ENCODE data around the gene CDH22.

Gene CDH22

GRCh38 chr20:46285740-46286139, 22.6 kb downstream of the CDH22 start:
- Histone ChIP-seq H3K9me3 (ENCODE audit: insufficient read depth, low read length, severe bottlenecking) (no peaks in the 10 kb centered on the region), H3K79me2 (ENCODE audit: insufficient read depth, low read length) (no peaks in the 10 kb centered on the region), H4K20me1 (ENCODE audit: insufficient read depth, low read length) (0 out of 2 replicates have a peak, but pooled peaks cover 7% of the 10 kb centered on the region), H3K4me1 (ENCODE audit: insufficient read depth, low read length) (no peaks in the 10 kb centered on the region), H2AFZ (ENCODE audit: low read depth, low read length) (no peak overlapping the region), H3K36me3 (ENCODE audit: insufficient read depth, low read length) (no peaks in the 10 kb centered on the region), H3K27ac (ENCODE audit: low read length) (no peak overlapping the region), H3K4me3 (ENCODE audit: low read depth in 1 of 2, low read length in 2 of 2) (no peak overlapping the region), H3K4me2 (ENCODE audit: insufficient read depth, low read length) (no peak overlapping the region), H3K9ac (ENCODE audit: low read depth, low read length) (no peak overlapping the region), H3K27me3 (ENCODE audit: insufficient read depth, low read length, poor library complexity) (peaks cover 23% of the 10 kb centered on the region)
- no peak for ATAC-seq (ENCODE audit: insufficient read depth, low read depth)
- DNase-seq = no peak
- TF ChIP-seq EZH2 (IDR thresholded peaks at IDR 0.05; ENCODE audit: borderline replicate concordance, low read depth, low read length, severe bottlenecking) (no peak), CTCF (IDR thresholded peaks at IDR 0.05; ENCODE audit: borderline replicate concordance, extremely low read depth, low read length, poor library complexity, severe bottlenecking) (no peak)

DNA sequence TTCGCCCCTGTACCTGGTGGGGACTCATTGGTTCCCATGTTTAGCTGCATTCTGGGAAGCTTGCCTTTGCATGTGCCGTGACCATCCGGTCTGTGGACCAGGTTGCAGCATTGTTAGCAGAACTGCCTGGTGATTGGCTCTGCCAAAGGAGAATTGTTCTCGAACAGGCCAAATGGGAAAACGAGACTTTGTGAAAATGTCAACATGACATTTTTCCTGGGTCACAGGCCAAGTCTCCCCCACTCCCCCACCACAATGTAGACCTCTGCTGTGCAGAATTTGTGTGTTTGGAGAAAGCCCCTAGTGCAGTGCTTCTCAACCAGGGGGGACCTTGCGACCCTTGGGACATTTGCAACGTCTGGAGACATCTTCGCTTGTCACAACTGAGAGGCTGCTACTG, 23.2 kb downstream of the CDH22 start:
- Histone ChIP-seq H3K27me3 (ENCODE audit: insufficient read depth, low read length, poor library complexity) (peaks cover 23% of the 10 kb centered on the region), H4K20me1 (ENCODE audit: insufficient read depth, low read length) (0 out of 2 replicates have a peak, but pooled peaks cover 7% of the 10 kb centered on the region)
- TF ChIP-seq CTCF (IDR thresholded peaks at IDR 0.05; ENCODE audit: borderline replicate concordance, extremely low read depth, low read length, poor library complexity, severe bottlenecking) (no peak), EZH2 (IDR thresholded peaks at IDR 0.05; ENCODE audit: borderline replicate concordance, low read depth, low read length, severe bottlenecking) (no peak)

DNA sequence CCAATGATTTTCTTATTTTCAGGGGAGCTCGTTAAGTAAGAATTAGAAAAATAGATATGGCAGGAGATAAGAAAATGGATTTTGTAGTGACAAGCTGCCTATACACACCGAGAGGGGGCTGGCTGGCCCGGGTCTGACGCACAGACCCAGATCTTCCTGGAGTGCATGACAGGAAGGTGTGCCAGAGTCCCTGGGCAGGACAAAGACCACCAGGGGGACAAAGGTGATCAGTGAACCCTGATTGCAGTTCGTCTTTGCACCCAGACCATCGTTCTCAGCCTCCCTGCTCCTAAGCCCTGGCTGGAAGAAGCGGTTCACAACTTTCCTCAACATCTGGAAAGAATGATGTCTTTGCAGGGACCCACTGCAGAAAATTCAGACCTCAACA, 24.3 kb downstream of the CDH22 start:
- H2AFZ ChIP-seq (ENCODE audit: low read depth, low read length) = no peak overlapping the region
- no peaks in the 10 kb centered on the region for H3K36me3 ChIP-seq (ENCODE audit: insufficient read depth, low read length)
- 0 out of 2 replicates have a peak, but pooled peaks cover 7% of the 10 kb centered on the region for H4K20me1 ChIP-seq (ENCODE audit: insufficient read depth, low read length)
- H3K9me3 ChIP-seq (ENCODE audit: insufficient read depth, low read length, severe bottlenecking) = no peaks in the 10 kb centered on the region
- no peaks in the 10 kb centered on the region for H3K4me1 ChIP-seq (ENCODE audit: insufficient read depth, low read length)
- peaks cover 23% of the 10 kb centered on the region for H3K27me3 ChIP-seq (ENCODE audit: insufficient read depth, low read length, poor library complexity)
- no peak overlapping the region for H3K4me3 ChIP-seq (ENCODE audit: low read depth in 1 of 2, low read length in 2 of 2)
- H3K27ac ChIP-seq (ENCODE audit: low read length) = no peak overlapping the region
- no peak overlapping the region for H3K4me2 ChIP-seq (ENCODE audit: insufficient read depth, low read length)
- no peak overlapping the region for H3K9ac ChIP-seq (ENCODE audit: low read depth, low read length)
- TF ChIP-seq CTCF (IDR thresholded peaks at IDR 0.05; ENCODE audit: borderline replicate concordance, extremely low read depth, low read length, poor library complexity, severe bottlenecking) = no peak
- no peak for TF ChIP-seq EZH2 (IDR thresholded peaks at IDR 0.05; ENCODE audit: borderline replicate concordance, low read depth, low read length, severe bottlenecking)
- no peaks in the 10 kb centered on the region for H3K79me2 ChIP-seq (ENCODE audit: insufficient read depth, low read length)
- ATAC-seq (ENCODE audit: insufficient read depth, low read depth) (no peak), DNase-seq (no peak)

More for the DNA sequence above, 23.2 kb downstream of the CDH22 start:
- Histone ChIP-seq H3K36me3 (ENCODE audit: insufficient read depth, low read length) (no peaks in the 10 kb centered on the region), H3K9ac (ENCODE audit: low read depth, low read length) (no peak overlapping the region), H3K79me2 (ENCODE audit: insufficient read depth, low read length) (no peaks in the 10 kb centered on the region), H3K4me2 (ENCODE audit: insufficient read depth, low read length) (no peak overlapping the region), H3K4me1 (ENCODE audit: insufficient read depth, low read length) (no peaks in the 10 kb centered on the region), H3K9me3 (ENCODE audit: insufficient read depth, low read length, severe bottlenecking) (no peaks in the 10 kb centered on the region), H3K27ac (ENCODE audit: low read length) (no peak overlapping the region), H2AFZ (ENCODE audit: low read depth, low read length) (no peak overlapping the region), H3K4me3 (ENCODE audit: low read depth in 1 of 2, low read length in 2 of 2) (no peak overlapping the region)
- no peak for DNase-seq
- no peak for ATAC-seq (ENCODE audit: insufficient read depth, low read depth)

All from DND-41 (cell line).